ENCODE measurements around the gene HIF1A. TPM values are rescaled to one million over a fixed set of nuclear protein-coding genes. Genes with fewer than 3 reads are reported as not detected.
"Not testable (repeated sequence)": the region's sequence is repeated elsewhere in the genome, so short reads cannot be mapped to it uniquely, and the experiment has no call there.

Gene HIF1A
- polyA plus RNA-seq, result 88.0 TPM

DNA sequence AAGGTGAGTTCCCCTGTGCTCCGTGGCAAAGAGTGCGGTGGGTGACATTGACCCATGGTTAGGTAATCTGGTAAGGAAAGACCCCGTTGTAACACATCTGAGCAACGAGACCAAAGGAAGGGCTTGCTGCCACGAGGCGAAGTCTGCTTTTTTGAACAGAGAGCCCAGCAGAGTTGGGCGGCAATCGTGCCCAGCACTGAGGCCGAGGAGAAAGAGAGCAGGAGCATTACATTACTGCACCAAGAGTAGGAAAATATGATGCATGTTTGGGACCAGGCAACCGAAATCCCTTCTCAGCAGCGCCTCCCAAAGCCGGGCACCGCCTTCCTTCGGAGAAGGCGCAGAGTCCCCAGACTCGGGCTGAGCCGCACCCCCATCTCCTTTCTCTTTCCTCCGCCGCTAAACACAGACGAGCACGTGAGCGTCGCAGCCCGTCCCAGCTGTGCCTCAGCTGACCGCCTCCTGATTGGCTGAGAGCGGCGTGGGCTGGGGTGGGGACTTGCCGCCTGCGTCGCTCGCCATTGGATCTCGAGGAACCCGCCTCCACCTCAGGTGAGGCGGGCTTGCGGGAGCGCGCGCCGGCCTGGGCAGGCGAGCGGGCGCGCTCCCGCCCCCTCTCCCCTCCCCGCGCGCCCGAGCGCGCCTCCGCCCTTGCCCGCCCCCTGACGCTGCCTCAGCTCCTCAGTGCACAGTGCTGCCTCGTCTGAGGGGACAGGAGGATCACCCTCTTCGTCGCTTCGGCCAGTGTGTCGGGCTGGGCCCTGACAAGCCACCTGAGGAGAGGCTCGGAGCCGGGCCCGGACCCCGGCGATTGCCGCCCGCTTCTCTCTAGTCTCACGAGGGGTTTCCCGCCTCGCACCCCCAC, at the start of gene HIF1A:
Gene HIF1A, plus strand, starts transcription at position 684 of the 865 bp plus-strand sequence. CDS start 292 bp downstream, outside the sequence.
- peaks cover 2% of the 10 kb centered on the region for H3K27me3 Mint-ChIP-seq
- peak within 1 kb of the TSS; percentile 83 to 97 (median 96) for H3K27ac Mint-ChIP-seq
- no peaks in the 10 kb centered on the region for H3K36me3 Mint-ChIP-seq
- H3K9me3 Mint-ChIP-seq, result peaks cover 0 to 7% (median 3%) of the 10 kb centered on the region in 3 donors
- H3K4me3 Mint-ChIP-seq, result peak within 1 kb of the TSS; percentile 92 to 99 (median 96)
- H3K4me1 Mint-ChIP-seq, result peaks cover 31 to 35% (median 33%) of the 10 kb centered on the region in 3 donors

- H3K4me1 Mint-ChIP-seq, result peaks cover 18 to 27% (median 19%) of the 10 kb centered on the region in 3 donors
Measured at GRCh38 chr14:61646366-61647116, 48.8 kb upstream of the HIF1A start.

DNA sequence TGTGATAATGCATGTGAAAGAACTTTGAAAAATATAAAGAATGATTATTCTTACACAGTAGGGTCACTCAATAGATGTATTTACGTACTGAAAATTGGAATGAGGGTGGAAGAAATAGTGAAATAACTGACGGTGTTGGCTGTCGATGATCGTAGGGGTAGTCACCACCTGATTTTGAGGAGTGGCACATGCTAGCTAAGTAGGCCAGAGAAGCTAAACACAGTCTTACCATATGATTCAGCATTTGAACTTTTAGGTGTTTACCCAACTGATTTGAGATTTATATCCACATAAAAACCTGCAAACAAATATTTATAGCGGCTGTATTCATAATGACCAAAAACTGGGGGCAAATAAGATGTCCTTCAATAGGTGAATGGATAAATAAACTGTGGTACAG, 47.6 kb upstream of the HIF1A start:
- Mint-ChIP-seq H3K4me1 (peaks cover 21 to 28% (median 25%) of the 10 kb centered on the region in 3 donors), H3K27me3 (no peaks in the 10 kb centered on the region), H3K9me3 (no peaks in the 10 kb centered on the region), H3K36me3 (no peaks in the 10 kb centered on the region), H3K27ac (no peak overlapping the region), H3K4me3 (no peak overlapping the region)

More at GRCh38 chr14:61646366-61647116, 48.8 kb upstream of the HIF1A start:
- Mint-ChIP-seq H3K27me3 (no peaks in the 10 kb centered on the region), H3K9me3 (no peaks in the 10 kb centered on the region), H3K27ac (no peak overlapping the region), H3K4me3 (no peak overlapping the region), H3K36me3 (no peaks in the 10 kb centered on the region)

- Mint-ChIP-seq H3K4me3 (no peak overlapping the region), H3K9me3 (no peaks in the 10 kb centered on the region), H3K4me1 (peaks cover 24 to 32% (median 27%) of the 10 kb centered on the region in 3 donors), H3K36me3 (no peaks in the 10 kb centered on the region), H3K27ac (no peak overlapping the region), H3K27me3 (no peaks in the 10 kb centered on the region)
Measured at GRCh38 chr14:61648377-61648776, 46.9 kb upstream of the HIF1A start.

DNA sequence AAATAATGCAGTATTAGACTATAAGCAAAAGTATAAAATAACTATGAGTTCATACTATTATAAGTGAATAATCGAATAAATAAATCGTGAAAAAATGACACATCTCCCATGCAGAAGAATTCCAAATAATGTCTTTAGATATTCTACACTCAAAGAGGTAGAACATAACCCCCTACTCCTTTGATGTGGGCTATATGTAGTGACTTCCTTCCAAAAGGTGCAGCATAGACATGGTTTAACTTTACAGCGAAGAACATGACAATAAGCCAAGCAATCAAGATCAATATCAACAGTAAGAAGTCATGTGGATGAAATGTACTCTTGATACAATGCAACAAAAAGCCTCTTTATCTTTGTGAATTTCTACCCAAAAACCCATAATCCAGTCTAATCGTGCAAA, 46.0 kb upstream of the HIF1A start:
- H3K27me3 Mint-ChIP-seq, result no peaks in the 10 kb centered on the region
- H3K9me3 Mint-ChIP-seq, result no peaks in the 10 kb centered on the region
- peaks cover 25 to 29% (median 25%) of the 10 kb centered on the region in 3 donors for H3K4me1 Mint-ChIP-seq
- H3K4me3 Mint-ChIP-seq, result no peak overlapping the region
- no peak overlapping the region for H3K27ac Mint-ChIP-seq
- no peaks in the 10 kb centered on the region for H3K36me3 Mint-ChIP-seq

- H3K27ac Mint-ChIP-seq, result no peak overlapping the region
Measured at GRCh38 chr14:61651355-61651754, 44.0 kb upstream of the HIF1A start.

DNA sequence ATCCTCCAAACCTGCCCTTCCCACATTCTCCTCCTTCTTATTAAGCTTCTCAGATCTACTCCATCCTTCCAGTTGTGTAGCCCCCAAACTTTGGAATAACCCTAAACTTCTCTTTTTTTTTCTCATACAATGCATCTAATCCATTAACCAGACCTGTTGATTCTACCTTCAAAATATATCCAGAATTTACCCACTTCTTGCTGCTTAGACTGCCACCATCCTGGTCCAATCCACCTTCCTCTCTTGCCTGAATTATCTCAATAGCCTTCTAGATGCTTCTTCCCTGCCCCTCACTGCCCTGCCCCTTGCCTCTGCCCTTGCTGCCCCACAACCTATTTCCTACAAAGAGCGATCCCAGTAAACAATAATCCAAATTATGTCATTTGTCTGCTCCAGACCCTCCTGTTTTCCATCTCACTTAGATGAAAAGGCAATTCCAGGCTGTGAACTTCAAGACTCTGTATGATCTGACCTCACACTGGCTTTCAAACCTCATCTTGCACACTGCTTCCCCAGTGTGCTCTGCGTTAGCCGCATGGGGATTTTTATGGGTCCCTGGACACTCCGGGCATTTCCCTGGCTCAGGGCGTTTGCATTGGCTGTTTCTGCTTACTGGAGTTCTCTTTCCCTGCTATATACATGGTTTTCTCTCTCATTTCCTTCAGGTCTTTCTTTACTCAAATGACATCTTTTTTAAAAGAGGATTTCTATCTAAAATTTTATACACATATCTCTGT, 42.6 kb upstream of the HIF1A start:
- peak overlapping the region in 1 of 3 donors; percentile 21 for H3K27ac Mint-ChIP-seq
- no peaks in the 10 kb centered on the region for H3K27me3 Mint-ChIP-seq
- peak overlapping the region in 1 of 4 donors; percentile 30 for H3K4me3 Mint-ChIP-seq
- H3K4me1 Mint-ChIP-seq, result peaks cover 16 to 25% (median 20%) of the 10 kb centered on the region in 3 donors
- H3K36me3 Mint-ChIP-seq, result no peaks in the 10 kb centered on the region
- no peaks in the 10 kb centered on the region for H3K9me3 Mint-ChIP-seq

More at GRCh38 chr14:61651355-61651754, 44.0 kb upstream of the HIF1A start:
- H3K4me1 Mint-ChIP-seq, result peaks cover 16 to 25% (median 20%) of the 10 kb centered on the region in 3 donors
- peak overlapping the region in 1 of 4 donors; percentile 34 for H3K4me3 Mint-ChIP-seq
- no peaks in the 10 kb centered on the region for H3K9me3 Mint-ChIP-seq
- H3K27me3 Mint-ChIP-seq, result no peaks in the 10 kb centered on the region
- no peaks in the 10 kb centered on the region for H3K36me3 Mint-ChIP-seq

GRCh38 chr14:61653507-61653906, 41.8 kb upstream of the HIF1A start:
- peak overlapping the region in 1 of 3 donors; percentile 29 for H3K27ac Mint-ChIP-seq
- H3K4me1 Mint-ChIP-seq, result peaks cover 16 to 25% (median 20%) of the 10 kb centered on the region in 3 donors

GRCh38 chr14:61654026-61654425, 41.3 kb upstream of the HIF1A start:
- Mint-ChIP-seq H3K4me3 (no peak overlapping the region), H3K36me3 (no peaks in the 10 kb centered on the region), H3K4me1 (peaks cover 16 to 25% (median 20%) of the 10 kb centered on the region in 3 donors), H3K9me3 (no peaks in the 10 kb centered on the region), H3K27me3 (no peaks in the 10 kb centered on the region), H3K27ac (peak overlapping the region in 1 of 3 donors; percentile 29)

More at GRCh38 chr14:61653507-61653906, 41.8 kb upstream of the HIF1A start:
- Mint-ChIP-seq H3K36me3 (no peaks in the 10 kb centered on the region), H3K27me3 (no peaks in the 10 kb centered on the region), H3K9me3 (no peaks in the 10 kb centered on the region), H3K4me3 (no peak overlapping the region)

DNA sequence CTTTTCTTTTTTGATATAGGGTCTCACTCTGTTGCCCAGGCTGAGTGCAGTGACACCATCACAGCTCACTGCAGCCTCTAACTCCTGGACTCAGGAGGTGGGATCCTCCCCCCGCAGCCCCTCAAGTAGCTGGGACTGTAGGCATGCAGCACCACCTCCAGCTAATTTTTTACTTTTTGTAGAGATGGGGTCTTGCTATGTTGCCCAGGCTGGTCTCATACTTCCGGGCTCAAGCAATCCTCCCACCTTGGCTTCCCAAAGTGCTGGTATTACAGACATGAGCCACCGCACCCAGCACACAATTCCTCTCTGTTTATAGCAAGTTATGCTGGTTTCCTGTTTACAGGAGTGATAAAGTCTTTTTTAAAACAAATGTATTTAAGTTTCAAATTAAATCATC, 39.5 kb upstream of the HIF1A start:
- peaks cover 23 to 31% (median 28%) of the 10 kb centered on the region in 3 donors for H3K4me1 Mint-ChIP-seq
- no peaks in the 10 kb centered on the region for H3K9me3 Mint-ChIP-seq
- no peak overlapping the region for H3K4me3 Mint-ChIP-seq
- H3K27ac Mint-ChIP-seq, result no peak overlapping the region
- H3K36me3 Mint-ChIP-seq, result no peaks in the 10 kb centered on the region
- H3K27me3 Mint-ChIP-seq, result no peaks in the 10 kb centered on the region

DNA sequence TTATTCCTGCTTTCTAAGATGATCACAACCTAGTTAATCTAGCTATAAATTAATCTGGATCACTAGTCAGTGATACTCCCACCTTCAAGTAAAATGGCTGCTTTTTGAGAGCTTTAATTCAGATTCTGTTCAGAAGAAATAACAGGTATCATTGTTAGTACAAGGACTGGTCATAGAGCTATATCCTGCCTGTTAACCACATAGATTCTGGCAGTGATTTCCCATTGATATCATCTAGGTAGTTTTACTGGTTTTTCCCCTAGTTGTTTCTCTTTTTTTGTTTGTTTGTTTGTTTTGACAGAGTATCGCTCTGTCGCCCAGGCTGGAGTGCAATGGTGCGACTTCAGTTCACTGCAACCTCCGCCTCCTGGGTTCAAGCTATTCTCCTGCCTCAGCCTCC, 39.0 kb upstream of the HIF1A start:
- Mint-ChIP-seq H3K36me3 (no peaks in the 10 kb centered on the region), H3K9me3 (no peaks in the 10 kb centered on the region), H3K27me3 (no peaks in the 10 kb centered on the region), H3K4me3 (no peak overlapping the region), H3K4me1 (peaks cover 29 to 35% (median 33%) of the 10 kb centered on the region in 3 donors), H3K27ac (no peak overlapping the region)

DNA sequence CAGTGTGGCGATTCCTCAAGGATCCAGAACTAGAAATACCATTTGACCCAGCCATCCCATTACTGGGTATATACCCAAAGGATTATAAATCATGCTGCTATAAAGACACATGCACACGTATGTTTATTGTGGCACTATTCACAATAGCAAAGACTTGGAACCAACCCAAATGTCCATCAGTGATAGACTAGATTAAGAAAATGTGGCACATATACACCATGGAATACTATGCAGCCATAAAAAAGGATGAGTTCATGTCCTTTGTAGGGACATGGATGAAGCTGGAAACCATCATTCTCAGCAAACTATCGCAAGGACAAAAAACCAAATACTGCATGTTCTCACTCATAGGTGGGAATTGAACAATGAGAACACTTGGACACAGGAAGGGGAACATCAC, 37.2 kb upstream of the HIF1A start:
- H3K4me3 Mint-ChIP-seq, H3K27me3 Mint-ChIP-seq, H3K27ac Mint-ChIP-seq, H3K36me3 Mint-ChIP-seq, H3K9me3 Mint-ChIP-seq: not testable (repeated sequence)
- H3K4me1 Mint-ChIP-seq, result peaks cover 34 to 43% (median 38%) of the 10 kb centered on the region in 3 donors

DNA sequence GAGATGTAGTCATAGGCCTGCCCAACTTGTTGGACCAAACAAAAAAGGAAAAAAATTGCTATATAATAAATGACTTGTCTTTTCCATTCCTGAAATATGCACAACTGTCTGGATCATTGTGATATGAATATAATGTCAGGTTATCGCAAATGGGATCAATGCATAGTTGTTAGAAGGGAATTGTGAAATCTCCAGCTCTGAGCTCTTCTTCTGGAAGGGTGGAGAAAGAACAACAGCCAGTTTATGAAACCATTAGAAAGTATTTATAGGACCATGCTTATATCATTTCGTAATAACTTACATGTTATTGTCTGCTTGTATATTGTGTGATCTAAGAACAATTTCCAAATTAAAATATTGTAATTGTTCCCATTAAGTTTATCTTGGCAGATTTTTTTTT, 35.7 kb upstream of the HIF1A start:
- H3K9me3 Mint-ChIP-seq, result no peaks in the 10 kb centered on the region
- H3K27me3 Mint-ChIP-seq, result no peaks in the 10 kb centered on the region
- no peak overlapping the region for H3K4me3 Mint-ChIP-seq
- no peaks in the 10 kb centered on the region for H3K36me3 Mint-ChIP-seq
- H3K27ac Mint-ChIP-seq, result no peak overlapping the region
- H3K4me1 Mint-ChIP-seq, result peaks cover 38 to 47% (median 39%) of the 10 kb centered on the region in 3 donors

GRCh38 chr14:61661471-61662400, 33.6 kb upstream of the HIF1A start:
- peak overlapping the region; percentile 61 to 93 (median 78) for H3K4me3 Mint-ChIP-seq
- H3K9me3 Mint-ChIP-seq, result no peaks in the 10 kb centered on the region
- peaks cover 46 to 50% (median 49%) of the 10 kb centered on the region in 3 donors for H3K4me1 Mint-ChIP-seq
- peak overlapping the region; percentile 81 to 94 (median 91) for H3K27ac Mint-ChIP-seq
- H3K27me3 Mint-ChIP-seq, result no peaks in the 10 kb centered on the region
- no peaks in the 10 kb centered on the region for H3K36me3 Mint-ChIP-seq

Measured in IgD-negative memory B cell (primary cell).